GM19099 (cell line): Measurements from ENCODE around the gene MAP2K6.

ENCODE experiments used
- POLR2A ChIP-seq: IDR thresholded peaks from 3 replicates; pipeline ENCODE4 v1.6.1; 2011; ENCODE audit warnings: low read depth; ENCODE audit not compliant: insufficient read length; ENCODE audit errors: extremely low read depth

The MAP2K6 gene

DNA sequence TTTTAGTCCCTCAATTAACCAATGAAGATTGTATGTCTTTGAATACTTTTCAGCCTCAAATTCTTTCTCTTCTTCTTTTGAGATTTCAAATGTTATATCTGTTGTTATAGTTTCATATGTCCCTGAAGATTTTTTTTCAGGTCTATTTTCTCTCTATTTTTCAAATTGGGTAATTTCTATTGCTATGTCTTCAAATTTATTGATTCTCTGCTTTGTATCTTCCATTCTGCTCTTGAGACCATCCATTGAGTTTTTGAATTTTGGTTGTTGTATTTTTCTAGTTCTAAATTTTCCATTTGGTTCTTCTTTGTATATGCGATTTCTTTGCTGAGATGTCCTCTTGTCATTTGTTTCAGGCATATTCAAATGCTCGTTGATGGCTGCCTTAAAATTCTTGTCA, 26.7 kb downstream of the MAP2K6 start:
- no peak for TF ChIP-seq POLR2A

DNA sequence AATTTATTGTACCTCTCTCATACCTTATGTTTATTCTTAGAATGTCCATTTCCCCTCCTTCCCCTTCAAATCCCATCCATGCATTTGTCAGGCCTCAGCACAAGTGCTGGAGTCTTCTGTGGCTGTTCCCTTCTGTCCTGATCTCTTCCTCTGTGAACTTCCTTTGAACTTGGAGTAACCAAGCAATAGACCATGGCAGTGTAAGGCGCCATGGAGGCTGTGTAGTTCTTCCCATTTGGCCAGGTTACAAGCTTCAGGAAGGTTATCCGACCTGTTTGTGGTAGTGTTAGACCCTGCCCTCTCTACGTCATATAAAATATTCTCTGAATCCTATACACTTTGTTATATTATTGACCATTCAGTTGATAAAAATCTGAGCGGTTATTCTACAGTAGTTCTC, 28.6 kb downstream of the MAP2K6 start:
- TF ChIP-seq POLR2A = no peak

DNA sequence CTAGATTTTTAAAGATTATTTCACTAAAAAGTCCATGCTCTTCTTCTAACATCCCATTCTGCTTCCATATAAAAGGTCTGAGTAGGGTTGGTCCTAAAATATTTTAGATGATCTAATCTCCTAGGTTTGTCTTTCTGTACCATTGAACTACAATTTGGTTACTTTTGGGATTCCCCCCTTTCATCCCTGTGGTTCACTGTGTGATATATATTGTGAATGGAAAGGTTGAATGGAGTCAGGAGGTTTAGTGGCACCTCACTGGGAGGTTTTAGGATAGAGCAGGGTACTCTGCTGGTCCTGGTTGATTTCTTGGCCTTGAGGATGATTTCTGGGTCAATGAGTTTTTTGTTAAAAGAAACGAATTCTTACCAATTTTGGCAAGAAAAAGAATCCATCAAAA, 29.5 kb downstream of the MAP2K6 start:
- no peak for TF ChIP-seq POLR2A

DNA sequence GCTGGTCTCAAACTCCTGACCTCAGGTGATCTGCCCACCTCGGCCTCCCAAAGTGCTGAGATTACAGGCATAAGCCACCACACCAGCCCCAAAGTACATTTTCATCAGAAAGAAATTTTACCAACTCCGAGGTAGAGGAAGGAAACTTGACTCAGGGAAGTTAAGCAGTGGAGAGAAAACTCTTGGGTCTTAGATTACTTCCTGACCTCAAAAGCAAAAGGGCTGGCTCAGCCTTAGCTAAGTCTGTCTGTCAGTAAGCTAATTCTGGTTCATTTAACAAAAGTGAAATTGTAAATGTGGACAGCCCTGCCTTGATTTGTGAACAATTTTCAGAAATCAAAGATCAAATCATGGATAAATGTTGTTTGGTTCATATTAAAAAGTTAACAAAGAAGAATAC, 30.6 kb downstream of the MAP2K6 start:
- TF ChIP-seq POLR2A = no peak

DNA sequence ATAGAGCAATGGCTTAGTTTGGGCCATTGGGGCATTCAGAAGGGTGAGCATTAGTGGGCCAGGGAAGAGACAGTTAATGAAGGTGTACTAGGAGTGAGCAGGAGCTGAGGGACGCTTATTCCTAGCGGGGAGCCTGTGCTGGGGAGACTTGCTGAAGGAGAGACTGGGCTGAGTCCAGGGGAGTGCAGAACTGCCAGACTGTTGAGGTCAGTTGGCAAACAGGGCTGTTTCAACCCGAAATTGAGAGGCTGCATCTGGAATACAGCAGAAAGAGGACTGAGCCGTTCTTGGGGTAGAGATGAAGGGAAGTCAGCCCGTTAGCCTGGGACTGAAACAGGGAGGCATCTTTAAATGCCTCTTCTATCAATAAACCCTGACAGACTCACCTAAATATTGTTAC, 33.2 kb downstream of the MAP2K6 start:
- TF ChIP-seq POLR2A = no peak

DNA sequence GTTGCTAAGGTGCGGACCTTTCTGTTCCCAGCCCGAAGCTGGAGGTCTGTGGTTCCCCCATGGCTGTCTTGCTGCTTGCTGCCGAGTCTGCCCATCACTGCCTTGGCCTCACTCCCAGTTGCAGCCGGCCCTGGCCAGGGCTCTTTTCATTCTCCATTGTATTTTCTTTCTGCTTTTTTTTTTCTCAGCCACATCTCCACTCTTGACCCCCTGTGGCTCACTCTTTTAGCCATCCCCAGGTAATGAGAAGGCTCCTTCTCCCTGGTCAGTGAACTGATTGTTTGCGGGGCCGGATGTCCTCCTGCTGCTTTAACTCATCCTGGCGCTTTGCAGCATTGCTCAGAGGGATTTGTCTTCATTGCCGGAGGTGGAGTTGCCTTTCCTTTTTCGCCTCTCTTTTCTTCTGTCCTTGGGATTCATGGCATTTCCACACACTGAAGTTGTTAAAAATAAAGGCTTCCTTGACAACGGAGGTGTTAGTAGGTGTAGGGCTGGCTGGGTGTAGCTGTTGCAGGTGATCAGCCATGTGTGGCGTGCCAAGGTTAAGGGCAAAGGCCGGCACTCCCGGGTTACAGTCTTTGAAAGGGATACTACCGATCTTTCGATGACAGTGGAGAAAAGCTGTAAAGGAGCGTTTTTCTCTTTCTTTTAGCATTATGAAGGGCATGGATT, 34.1 kb downstream of the MAP2K6 start:
- TF ChIP-seq POLR2A = no peak

DNA sequence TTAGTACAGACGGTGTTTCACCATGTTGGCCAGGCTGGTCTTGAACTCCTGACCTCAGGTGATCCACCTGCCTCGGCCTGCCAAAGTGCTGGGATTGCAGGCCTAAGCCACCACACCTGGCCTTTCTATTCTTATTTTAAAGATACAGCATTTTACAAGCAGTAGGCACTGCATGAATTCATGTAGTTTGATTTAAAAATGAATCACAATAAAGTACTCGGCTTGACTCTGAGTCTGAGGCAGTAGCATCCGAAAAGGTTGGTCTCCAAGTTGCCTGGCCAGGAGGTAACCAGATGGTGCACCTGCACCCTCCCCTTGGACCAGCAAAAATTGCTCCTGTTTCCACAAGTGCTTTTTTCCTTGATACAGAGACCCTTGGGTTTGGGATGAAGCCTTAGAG, 35.6 kb downstream of the MAP2K6 start:
- no peak for TF ChIP-seq POLR2A

DNA sequence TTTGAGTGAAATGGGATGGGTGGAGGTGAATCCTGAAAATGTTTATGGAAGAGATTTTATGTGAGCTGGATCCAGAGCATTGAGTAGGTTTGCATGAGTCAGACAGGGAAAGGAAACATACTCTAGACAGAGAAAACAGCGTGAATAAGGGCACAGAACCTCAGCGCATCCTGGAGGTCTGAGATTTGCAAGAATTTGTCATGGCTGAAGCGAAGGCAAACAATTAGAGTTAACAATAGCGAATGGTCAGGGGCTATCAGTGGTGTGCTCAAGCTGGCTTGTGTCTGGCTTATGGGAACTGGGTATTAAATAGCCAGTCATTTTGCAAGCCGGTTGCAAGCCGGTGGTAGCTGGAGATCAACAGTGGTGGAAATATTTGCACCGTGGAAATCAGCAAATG, 36.4 kb downstream of the MAP2K6 start:
- TF ChIP-seq POLR2A = no peak

DNA sequence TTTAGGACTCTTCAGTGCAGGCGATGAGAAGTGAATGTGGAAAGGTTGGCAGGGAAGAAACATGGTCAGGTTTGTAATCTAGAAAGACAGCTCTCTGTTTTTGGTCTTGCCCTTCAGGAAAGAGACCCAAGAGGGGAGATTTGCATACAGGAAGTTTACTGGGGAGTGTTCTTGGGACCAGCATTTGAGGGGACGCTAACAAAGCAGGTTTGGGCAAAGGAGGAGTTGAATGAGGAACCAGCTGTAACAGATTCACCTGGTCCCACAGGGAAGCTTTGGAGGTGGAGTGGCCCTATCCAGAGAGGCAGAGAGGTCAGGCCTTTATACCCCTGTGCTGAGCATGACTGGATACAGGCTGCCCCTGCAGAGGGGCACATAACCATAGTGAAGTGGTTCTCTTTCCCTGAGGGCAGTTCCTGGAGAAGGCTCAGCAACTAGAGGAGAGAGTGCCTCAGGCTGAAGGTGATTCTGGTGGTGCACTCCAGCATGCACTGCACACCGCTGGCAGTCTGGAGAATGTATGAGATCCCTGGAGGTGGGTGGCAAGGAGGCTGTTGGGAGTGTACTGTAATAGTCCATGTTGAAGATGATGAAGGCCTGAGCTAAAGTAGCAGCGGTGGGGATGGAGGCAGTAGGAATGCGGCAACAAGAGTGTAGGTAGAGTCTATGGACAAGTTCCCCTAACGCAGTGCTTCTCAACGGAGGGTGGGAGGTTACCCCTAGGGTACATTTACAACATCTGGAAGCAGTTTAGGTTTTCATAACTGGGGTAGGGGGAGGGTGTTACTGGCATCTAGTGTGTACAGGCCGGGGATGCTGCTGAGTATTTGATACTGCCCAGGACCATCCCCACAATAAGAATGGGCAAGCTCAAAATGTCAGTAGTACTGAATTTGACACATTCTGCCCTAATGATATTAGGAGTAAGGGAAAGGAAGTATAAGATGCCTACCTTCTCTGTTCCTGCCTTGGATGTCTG, 37.2 kb downstream of the MAP2K6 start:
- TF ChIP-seq POLR2A = no peak

DNA sequence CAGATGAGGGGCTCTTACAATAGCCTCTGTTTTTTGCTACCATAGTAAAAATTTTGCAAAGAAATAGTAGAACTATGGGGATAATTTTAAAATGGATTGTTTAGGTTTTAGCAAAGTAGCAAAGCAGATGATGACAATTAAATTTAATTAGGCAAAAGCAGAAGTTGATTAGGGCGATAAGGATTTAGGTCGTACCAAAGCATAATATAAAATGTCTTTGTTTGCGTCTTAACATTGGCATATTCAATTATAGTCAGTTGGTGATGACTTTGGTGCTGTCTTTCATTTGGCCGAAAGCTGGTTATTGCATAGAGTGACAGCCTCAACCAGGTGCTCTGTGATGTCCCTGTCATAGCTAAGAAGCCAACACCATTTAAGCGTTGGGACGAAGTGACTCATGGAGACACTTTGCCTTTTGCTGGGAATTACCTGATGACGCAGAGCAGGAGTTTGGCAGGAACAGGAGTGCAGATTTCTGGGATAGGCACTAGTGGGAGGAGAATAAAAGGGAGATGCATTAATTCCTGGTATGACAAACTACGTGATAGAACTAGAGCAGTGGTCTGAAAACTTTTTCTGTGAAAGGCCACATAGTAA, 38.3 kb downstream of the MAP2K6 start:
- no peak for TF ChIP-seq POLR2A

DNA sequence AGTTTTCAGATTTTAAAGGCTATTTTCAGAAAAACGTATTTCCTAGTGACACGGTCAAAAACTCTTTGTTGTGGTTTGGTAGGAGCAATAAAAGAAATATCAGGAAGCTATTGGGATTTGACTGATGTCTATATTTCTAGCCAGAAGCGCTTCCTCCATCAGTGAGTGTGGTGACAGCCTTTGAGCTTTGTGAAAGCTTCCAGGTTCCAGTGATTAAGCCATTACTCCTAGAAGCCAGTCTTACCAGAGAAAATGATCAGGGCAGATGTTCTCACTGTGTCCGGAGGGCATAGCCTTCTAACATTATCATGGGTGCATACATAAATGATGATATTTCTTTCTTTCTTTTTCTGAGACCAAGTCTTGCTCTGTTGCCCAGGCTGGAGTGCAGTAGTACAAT, 39.6 kb downstream of the MAP2K6 start:
- TF ChIP-seq POLR2A = no peak

DNA sequence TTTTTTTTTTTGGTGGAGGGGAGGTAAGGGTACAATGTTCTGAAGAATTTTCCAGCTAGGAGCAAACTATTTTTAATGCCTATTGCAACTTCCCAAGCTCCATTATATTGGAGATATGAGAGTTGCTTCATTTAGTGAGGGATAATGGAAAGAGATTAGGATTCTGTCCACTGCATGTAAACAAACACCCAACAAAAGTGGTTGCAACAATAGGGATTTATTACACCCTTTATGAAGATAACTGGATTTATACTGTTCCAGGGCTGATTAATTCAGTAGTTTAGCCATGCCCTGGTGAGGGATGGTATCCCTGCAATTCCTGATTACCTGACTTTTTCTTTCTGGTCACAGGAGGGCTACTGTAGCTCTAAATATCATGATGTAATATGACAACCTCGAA, 40.5 kb downstream of the MAP2K6 start:
- no peak for TF ChIP-seq POLR2A

DNA sequence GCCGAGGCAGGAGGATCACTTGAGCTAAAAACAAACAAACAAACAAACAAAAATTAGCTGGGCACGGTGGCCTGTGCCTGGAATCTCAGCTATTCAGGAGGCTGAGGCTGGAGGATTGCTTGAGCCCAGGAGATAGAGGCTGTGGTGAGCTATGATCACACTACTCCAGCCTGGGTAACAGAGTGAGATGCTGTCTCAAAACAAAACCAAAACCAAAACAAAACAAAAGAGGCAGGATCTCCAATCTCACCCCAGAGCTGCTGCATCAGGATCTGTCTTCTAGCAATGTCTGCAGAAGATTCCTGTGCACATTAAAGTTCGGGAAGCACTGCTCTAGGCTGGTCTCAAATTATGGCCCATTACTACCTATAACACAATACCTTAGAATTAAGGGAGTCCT, 43.1 kb downstream of the MAP2K6 start:
- no peak for TF ChIP-seq POLR2A

DNA sequence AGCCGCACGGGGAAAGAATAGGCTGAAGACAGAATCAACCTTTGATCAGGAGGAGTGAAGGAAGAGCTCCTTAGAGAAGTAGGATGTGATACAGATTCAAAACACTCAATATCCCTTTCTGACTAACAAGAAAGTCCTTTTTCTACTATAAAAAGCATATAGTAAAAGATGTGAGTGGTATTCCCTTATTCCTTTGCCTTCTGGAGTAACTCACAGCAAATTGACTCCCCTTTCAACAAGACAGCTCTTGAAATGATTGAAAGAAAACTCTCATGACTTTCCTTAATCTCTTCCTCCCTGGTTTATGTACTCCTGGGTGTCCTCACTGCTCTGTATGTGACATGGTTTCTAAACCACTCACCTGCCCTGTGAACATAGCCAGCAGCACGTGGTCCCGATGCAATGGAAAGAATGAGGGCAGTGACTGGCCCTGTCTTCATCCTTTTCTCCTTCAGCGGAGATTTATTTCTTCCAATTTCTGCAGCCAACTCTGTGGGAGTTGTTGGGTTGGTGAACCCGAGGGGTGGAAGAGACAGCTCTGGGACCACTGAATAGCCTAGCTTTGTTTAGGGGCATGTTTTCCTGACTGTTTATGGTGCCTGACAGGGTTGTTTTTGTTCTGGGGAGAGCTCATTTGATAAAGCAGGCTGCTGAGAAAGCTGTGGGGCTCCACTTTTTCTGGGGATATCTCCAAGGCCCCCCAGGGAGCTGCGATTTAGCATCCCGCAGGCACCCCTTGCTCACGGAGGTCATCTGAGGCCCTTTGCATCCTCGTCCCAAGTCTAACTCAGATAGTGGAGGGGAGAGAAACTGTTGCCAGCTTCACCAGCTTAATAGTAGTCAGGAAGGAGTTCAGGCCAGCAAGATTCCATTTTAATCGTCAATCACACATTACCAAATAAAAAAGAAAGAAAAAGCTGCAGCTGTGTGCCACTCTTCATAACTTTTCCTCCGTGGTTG, 46.7 kb downstream of the MAP2K6 start:
- TF ChIP-seq POLR2A = no peak

DNA sequence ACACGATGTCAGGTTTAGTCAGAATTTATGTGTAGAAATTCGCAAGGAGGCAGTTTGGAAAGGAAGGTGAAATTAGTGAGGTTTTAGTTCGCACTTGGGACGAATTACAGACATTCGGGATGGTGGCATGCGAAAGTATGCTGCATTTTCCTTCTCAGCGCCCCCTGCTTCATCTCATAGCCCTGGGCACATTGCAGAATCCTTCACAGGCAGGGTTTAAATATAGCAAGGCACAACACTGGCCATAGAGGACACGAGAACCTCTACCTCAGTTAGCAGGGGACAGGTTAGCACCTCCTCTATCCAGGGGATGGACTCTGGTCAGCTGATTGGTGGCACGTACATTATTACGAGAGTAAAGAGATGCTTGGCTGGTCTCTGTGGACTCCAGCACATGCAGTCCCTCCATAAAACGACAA, 47.5 kb downstream of the MAP2K6 start:
- no peak for TF ChIP-seq POLR2A
